ENCODE measurements around the gene CATSPER4. TPM values are rescaled to one million over a fixed set of nuclear protein-coding genes. Genes with fewer than 3 reads are reported as not detected.

Gene CATSPER4
- total RNA-seq, 4 donors from 2014 or later: not detected

DNA sequence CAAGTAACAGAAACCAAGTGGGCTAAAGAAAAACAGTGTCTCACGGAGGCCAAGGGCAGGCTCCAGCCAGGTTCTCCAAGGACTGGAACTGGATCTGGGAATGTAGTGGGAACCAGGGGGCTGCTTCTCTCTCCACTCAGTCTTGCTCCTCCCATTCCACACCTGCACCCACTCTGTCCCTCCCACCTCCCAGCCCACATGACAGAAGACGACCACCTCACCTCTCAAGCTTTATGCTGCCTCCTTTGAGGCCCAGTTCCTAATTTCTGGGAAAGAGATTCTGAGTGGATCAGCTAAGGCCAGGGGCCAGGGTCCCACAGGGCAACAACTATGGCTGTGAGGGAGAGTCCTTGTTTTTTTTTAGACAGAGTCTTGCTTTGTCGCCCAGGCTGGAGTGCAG is 24.8 kb downstream of the CATSPER4 start:
- H3K27me3 ChIP-seq: no peaks in the 10 kb centered on the region
- no peaks in the 10 kb centered on the region for H3K4me1 ChIP-seq
- H3K36me3 ChIP-seq: no peaks in the 10 kb centered on the region
- no peak overlapping the region for H3K27ac ChIP-seq
- no peaks in the 10 kb centered on the region for H3K9me3 ChIP-seq
- no peak for DNase-seq
- H3K4me3 ChIP-seq: no peak overlapping the region
- TF ChIP-seq, protein P1, sequence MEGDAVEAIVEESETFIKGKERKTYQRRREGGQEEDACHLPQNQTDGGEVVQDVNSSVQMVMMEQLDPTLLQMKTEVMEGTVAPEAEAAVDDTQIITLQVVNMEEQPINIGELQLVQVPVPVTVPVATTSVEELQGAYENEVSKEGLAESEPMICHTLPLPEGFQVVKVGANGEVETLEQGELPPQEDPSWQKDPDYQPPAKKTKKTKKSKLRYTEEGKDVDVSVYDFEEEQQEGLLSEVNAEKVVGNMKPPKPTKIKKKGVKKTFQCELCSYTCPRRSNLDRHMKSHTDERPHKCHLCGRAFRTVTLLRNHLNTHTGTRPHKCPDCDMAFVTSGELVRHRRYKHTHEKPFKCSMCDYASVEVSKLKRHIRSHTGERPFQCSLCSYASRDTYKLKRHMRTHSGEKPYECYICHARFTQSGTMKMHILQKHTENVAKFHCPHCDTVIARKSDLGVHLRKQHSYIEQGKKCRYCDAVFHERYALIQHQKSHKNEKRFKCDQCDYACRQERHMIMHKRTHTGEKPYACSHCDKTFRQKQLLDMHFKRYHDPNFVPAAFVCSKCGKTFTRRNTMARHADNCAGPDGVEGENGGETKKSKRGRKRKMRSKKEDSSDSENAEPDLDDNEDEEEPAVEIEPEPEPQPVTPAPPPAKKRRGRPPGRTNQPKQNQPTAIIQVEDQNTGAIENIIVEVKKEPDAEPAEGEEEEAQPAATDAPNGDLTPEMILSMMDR (IDR thresholded peaks at IDR 0.05): no peak
- no peak for TF ChIP-seq POLR2A (IDR thresholded peaks at IDR 0.05)

DNA sequence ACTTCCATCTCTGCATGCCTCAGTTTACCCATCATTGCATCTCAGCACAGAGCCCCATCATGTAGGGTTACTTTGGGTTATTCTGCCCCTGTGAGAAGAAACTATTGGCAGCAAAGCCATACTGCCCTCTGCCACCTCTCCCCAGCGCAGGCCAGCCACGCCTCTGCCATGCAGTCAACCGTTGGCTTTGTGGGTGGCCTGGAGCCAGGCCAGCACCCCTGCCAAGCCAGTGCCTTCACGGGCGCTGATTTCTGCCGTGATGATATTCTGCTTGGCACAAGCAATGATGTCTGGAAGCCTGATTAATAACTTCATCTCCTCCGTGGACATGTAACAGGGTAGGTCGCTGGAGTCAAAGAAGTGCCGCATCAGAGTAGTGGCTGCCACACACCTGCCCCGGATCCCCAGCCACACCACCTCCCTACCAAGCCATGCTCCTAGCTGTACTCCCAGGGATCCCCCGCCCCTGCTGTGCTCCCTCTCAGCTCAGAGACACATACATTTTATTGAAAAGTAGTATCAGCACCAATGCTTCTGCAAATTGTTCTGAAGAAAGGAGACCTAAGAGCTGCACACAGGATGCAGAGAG is 28.6 kb downstream of the CATSPER4 start:
- no peaks in the 10 kb centered on the region for H3K9me3 ChIP-seq
- no peak for DNase-seq

DNA sequence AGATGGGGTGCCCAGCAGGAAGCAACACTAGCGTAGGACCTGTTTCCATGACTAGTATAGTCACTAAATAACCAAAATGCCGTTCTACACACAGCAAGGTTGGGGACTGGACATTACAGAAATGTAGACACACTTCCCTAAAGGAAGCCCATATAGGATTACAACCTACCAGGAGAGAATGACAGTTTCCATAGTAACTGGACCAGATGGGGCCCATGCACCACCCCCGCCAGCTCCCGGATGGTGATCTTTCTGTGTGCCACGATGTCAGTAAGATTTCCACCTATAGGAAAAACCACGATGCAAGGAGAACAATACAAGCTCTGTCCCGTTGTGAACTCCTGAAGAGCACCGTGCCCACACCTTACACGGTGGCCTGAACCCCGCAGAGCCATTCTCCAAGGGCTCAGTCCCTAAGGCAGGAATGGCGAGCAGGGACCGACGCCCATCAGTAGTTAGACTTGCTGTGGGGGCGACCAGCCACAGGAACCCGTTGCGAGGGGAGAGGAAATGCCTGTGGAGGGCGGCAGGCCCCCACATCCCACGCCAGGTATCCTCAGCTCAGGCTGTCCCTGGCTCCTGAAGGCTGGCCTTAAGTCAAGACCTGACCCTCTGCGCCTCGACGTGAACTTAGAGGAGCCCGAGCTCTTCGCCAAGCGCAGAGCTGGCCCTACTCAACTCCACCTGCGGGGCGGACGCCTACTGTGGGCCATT is 30.0 kb downstream of the CATSPER4 start:
- TF ChIP-seq, protein P1 (IDR thresholded peaks at IDR 0.05): no peak
- no peak for TF ChIP-seq POLR2A (IDR thresholded peaks at IDR 0.05)
- no peak overlapping the region for H3K4me3 ChIP-seq
- peak in 1 of 3 donors; percentile 23 for DNase-seq
- H3K4me1 ChIP-seq: peaks cover 0 to 13% (median 0%) of the 10 kb centered on the region in 4 donors
- no peaks in the 10 kb centered on the region for H3K9me3 ChIP-seq
- H3K27me3 ChIP-seq: no peaks in the 10 kb centered on the region
- no peaks in the 10 kb centered on the region for H3K36me3 ChIP-seq
- H3K27ac ChIP-seq: no peak overlapping the region

More for the DNA sequence above, 28.6 kb downstream of the CATSPER4 start:
- no peak overlapping the region for H3K4me3 ChIP-seq
- TF ChIP-seq POLR2A (IDR thresholded peaks at IDR 0.05): no peak
- TF ChIP-seq, protein P1 (IDR thresholded peaks at IDR 0.05): no peak
- H3K36me3 ChIP-seq: no peaks in the 10 kb centered on the region
- no peak overlapping the region for H3K27ac ChIP-seq
- no peaks in the 10 kb centered on the region for H3K27me3 ChIP-seq
- H3K4me1 ChIP-seq: peaks cover 0 to 8% (median 0%) of the 10 kb centered on the region in 4 donors

DNA sequence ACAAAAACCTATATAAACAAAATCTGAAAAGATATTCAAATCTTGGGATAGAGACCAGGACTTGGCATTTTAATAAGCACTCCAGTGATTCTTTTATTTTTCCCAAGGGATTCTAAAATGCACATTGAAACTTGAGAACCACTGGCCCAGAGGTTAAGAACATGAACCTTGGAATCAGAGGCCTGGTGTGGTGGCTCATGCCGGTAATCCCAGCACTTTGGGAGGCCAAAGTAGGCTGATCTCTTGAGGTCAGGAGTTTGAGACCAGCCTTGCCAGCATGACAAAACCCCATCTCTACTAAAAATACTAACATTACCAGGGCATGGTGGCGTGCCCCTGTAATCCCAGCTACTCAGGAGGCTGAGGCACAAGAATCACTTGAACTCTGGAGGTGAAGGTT is 30.7 kb downstream of the CATSPER4 start:
- Histone ChIP-seq H3K9me3 (no peaks in the 10 kb centered on the region), H3K27ac (no peak overlapping the region), H3K4me1 (peaks cover 0 to 20% (median 0%) of the 10 kb centered on the region in 4 donors), H3K27me3 (no peaks in the 10 kb centered on the region), H3K4me3 (no peak overlapping the region), H3K36me3 (no peaks in the 10 kb centered on the region)
- peak in 1 of 3 donors; percentile 8 for DNase-seq
- no peak for TF ChIP-seq POLR2A (IDR thresholded peaks at IDR 0.05)
- TF ChIP-seq, protein P1 (IDR thresholded peaks at IDR 0.05): no peak

DNA sequence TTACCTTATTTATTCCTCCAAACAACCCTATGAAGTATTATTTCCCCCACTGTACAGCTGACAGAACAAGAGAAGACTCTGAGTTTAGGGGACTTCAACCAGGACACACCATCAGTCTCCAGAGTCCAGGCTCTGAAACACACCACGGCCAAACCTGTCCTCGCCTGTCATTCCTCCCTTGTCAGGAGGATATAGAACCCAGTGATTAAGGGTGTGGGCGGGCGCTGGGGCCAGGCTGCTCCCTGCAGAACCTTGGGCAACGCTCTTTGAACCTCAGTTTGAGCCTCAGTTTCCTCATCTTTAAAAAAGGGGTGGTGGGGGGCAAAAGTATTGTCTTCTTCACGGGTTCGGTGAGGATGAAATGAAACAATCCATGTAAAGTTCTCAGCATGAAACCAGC is 34.2 kb downstream of the CATSPER4 start:
- Histone ChIP-seq H3K27me3 (no peaks in the 10 kb centered on the region), H3K4me1 (peaks cover 0 to 20% (median 0%) of the 10 kb centered on the region in 4 donors), H3K9me3 (no peaks in the 10 kb centered on the region), H3K36me3 (no peaks in the 10 kb centered on the region), H3K4me3 (peak overlapping the region in 3 of 4 donors; percentile 36 to 57 (median 50)), H3K27ac (no peak overlapping the region)
- TF ChIP-seq, protein P1 (IDR thresholded peaks at IDR 0.05): no peak
- no peak for TF ChIP-seq POLR2A (IDR thresholded peaks at IDR 0.05)
- no peak for DNase-seq
